T-helper 1 cell treated with Interleukin-12 subunit alpha and Interleukin-12 subunit beta and Interleukin-4 antibody, amounts not matched to agents 30 ng/mL and 1 ng/mL, for 36 hours (primary cell): Measurements from ENCODE around the gene PDIA3. TPM values are rescaled to one million over a fixed set of nuclear protein-coding genes. Genes with fewer than 3 reads are reported as not detected.
"Not testable (repeated sequence)": the region's sequence is repeated elsewhere in the genome, so short reads cannot be mapped to it uniquely, and the experiment has no call there.

Experiments used
- intact Hi-C: fragments of 100-400 bp; cut with micrococcal nuclease; formaldehyde crosslinking; loops from one replicate; pipeline ENCODE4 v1.15.1; 2024
- total RNA-seq: library from RNA; stranded (reverse); gene quantifications from 2 replicates; pipeline ENCODE4 v1.2.3, GENCODE V29; 2022

The PDIA3 gene
- total RNA-seq: 386 and 411 TPM in 2 replicates

DNA sequence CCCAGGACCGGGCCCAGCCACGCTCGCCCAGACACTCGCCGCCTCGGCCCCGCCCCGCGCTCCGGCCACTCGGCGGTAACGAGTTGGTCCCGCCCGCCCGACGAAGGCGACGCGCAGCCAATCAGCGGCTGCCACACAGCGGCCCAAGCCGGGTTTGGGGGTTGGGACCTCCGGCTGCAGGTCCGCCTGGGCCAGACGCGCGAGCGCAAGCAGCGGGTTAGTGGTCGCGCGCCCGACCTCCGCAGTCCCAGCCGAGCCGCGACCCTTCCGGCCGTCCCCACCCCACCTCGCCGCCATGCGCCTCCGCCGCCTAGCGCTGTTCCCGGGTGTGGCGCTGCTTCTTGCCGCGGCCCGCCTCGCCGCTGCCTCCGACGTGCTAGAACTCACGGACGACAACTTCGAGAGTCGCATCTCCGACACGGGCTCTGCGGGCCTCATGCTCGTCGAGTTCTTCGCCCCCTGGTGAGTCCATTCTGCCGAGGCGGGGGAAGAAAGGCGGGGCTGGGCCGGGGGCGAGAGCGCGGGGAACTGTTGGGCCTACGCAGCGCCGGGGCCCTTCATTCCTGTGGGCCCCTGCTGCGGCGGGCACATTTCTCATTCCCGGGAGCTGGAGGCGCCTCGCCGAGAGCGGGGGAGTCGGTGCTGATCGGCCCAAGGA is at the start of gene PDIA3:
Gene PDIA3, plus strand, starts transcription at position 194 of the 658 bp plus-strand sequence. Its CDS starts 102 bp downstream, at position 296.
- intact Hi-C loops: loop anchor here (1.0 to 10.0 kb wide), 10 partner anchors 31 to 1252 kb away; partner anchors contain the start of genes CCNDBP1, CTDSPL2, EIF3J and LCMT2

DNA sequence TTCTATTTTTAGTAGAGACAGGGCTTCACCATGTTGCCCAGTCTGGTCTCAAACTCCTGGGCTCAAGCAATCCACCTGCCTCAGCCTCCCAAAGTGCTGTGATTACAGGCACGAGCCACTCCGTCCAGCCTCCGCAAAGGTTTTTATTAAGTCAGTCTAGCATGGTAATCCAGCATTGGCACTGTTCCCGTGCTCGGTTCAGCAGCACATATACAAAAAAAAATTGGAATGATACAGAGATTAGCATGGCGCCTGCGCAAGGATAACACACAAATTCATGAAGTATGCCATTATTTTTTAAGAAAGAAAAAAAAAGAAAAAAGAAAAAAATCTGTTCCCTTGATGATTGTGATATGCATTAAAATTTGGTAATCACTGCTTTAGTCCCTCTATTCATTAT is 44.1 kb upstream of the PDIA3 start:
- intact Hi-C loops: no loop called here

DNA sequence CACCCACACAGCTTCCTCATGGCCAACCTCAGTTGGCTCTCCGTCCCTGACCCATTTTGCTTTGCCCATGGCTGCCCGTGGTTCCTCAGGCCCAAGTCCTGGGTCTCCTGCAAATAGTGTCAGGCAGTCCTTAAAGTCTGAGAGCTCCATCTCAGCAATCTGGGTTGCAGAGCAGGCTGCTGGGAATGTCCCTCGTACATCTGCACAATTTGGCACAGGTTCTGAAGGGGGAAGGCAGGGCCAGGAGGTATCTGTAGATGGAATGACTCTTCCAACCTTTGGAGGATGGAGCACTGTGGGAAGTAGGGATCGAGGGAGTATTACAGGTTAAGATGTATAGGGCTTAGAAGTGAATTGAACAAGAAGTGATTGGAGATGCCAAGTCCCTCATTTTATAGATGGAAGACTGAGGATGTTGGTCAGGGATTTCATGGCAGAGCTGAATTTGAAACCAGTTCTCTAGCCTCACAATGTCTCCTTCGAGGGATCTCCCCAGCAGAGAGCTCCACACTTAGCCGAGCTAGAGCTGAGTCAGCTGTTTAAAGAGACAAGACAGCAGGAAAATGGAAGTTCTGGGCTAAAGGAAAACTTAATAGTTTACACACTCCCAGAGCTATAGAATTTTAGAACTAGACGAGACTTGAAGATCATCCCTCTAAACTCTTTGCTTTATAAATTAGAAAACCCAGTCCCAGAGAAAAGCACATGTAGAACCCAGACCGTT is 43.4 kb upstream of the PDIA3 start:
- intact Hi-C loops: no loop called here

DNA sequence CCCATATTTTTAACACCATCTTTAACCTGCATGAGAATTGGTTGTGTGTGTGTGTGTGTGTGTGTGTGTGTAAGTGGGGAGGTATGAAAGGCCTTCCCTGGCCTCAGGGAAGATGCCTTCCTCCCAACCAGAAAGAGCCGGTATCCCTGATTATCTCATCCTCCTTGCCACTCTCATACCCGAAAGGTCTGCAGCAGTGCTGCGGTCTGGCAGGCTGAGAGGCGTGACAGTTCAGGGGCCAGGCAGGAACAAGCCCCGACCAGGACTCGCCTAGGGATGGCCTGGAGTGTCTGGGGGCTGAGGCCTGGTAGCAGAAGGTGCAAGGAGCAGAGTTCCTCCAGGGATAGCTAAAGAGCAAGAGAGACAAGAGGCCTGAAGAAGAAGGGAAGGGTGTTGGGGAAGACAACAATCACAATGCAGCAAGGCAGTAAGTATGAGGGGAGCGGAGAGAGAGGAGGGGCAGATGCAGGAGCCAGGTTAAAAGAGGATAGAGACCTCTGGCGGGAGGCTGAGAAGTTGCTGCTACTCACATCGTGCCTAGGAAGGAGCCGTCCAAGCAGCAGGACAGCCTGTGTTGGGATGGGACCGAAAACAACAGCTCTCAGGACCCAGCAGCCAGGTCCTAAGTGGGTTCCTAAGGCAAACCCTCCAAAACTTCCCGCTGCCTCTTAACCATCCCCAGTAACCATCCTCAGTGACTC is 35.7 kb upstream of the PDIA3 start:
- intact Hi-C loops: not testable (repeated sequence)

DNA sequence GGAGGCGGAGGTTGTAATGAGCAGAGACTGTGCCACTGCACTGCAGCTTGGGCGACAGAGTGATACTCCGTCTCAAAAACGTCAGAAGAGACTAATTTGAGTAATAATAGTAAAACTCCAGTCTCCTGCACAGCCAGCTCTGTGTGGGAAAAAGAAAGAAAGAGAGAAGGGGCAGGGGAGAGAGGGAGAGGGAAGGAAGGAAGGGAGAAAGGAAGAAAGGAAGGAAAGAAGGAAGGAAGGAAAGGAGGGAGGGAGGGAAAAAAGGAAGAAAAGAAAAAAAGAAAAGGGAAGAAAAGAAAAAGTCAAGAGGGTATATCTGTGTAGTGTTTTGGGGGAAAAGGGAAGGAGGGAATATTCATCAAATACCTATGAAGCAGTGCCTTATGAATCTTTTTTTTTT is 23.1 kb upstream of the PDIA3 start:
- intact Hi-C loops: no loop called here

DNA sequence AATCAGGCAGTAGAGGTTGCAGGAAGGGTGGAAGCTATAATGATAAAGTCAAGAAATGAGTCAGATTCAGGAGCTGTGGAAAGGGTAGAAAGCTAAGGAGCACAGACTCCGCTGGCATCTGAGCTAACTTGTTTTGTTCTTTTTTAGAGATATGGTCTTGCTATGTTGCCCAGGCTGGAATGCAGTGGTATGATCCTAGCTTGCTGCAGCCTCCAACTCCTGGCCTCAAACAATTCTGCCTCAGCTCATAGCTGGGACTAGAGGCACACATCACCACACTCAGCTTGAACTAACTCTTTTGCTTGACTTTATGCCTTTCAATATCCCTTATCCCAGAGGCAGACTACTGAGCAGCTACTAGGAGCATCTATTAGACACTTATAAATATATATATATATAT is 19.9 kb upstream of the PDIA3 start:
- intact Hi-C loops: not testable (repeated sequence)

DNA sequence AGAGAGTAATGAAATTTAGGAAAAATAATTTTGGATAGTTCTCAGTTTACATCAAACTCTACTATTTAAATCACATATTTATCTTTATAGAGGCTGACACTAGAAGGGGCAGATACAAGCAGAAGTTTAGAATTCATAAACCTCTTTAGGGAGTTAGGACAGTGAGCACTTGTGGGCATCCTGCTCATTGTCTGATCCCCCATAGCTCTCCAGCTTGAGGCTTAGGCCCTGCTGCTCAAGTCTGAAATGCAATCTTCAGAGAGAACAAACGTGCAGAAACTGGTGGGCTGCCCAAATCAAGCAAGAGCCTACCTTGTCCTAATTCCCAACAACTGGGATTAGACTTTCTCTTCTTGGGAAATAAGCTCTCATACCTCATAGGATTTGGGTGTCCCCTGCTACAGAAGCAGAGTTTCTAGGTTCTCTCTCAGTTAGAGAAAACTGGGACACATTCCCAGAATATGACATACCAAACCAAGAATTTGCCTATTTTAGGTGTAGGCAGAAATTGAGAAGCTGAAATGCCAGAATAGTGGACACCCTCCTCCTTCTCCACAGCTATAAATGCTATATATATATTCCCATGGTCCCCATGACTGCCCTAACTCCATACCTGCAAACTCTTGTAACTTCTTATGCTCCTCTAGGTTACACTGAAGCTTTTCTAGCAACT is 18.0 kb upstream of the PDIA3 start:
- intact Hi-C loops: not testable (repeated sequence)

DNA sequence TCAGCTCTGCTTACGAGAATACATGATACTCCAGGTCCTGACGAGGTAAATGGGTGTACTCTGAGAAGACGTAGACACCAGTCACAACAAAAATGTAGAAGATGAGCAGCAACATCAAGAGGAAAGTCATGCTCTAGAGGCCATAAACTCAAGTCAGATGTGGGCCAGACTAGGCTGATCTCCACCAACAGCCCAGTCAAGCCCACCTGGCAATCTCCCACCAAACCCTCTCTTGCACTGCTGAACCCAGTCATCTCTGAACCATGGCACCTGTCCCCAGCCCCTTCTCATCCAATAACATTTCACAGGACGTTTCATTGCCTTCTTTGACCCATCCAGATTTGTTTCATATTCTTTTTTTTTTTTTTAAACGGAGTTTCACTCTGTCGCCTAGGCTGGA is 10.8 kb upstream of the PDIA3 start:
- intact Hi-C loops: no loop called here

DNA sequence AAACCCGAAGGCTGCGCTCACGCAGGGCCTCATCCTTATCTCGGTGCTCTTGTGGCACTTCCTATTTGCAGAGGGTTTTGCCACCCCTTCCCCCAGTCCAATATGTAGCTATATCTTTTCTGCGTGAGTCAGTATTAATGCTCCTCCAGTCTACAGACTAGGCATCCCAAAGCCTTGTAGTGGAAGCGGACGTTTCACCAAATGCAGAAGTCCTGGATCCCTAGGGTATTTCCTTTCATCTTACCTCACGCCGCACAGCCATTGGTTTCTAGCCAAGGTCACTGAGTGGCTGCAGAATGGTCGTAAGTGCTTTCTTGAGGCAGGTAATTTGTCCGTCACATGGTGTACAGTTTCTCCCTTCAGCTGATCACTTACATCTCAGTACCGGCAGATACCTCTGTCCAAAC is 668 bp downstream of the PDIA3 start:
- intact Hi-C loops: loop anchor here (1.0 to 10.0 kb wide), 10 partner anchors 30 to 1252 kb away; partner anchors contain the start of genes CCNDBP1, CTDSPL2, EIF3J and LCMT2

DNA sequence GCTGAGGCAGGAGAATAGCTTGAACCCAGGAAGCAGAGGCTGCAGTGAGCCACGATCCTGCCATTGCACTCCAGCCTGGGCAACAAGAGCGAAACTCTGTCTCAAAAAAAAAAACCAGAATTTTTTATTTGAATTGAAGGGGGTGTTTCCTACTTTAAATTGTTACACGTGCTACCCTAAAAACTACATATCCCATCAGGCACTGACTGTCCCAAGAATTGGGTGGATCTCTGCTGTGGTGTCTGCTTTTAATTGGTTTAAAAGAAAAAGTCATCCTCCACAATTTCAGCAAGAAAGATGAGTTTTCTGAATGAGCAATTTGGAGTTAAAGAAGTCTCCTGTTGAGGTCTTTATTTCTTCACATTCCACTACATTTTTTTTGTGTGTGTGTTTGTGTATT is 2.1 kb downstream of the PDIA3 start:
- intact Hi-C loops: loop anchor here (5.0 to 10.0 kb wide), 8 partner anchors 306 to 1254 kb away; partner anchors contain the start of genes CCNDBP1, CTDSPL2, EIF3J and LCMT2

DNA sequence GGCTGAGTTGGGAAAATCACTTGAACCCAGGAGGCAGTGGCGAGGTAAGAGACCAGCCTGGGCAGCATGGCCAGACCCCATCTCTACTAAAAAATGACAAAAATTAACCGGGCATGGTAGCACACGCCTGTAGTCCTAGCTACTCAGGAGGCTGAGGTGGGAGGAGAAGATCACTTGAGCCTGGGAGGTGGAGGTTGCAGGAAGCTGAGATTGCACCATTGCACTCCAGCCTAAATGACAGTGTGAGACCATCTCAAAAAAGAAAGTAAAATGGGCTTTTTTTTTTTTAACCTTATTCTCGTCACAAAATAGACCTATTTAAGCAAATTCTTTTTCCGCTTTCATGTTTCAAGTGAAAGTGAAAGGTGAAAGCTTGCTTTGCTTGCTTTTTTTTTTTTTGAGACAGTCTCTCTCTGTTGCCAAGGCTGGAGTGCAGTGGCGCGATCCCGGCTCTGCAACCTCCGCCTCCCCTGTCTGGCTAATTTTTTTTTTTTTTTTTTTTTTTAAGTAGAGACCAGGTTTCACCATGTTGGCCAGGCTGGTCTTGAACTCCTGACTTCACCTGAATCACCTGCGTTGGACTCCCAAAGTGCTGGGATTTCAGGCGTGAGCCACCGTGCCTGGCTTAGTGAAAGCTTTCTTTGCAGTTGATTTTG is 3.6 kb downstream of the PDIA3 start:
- intact Hi-C loops: loop anchor here (1.0 to 10.0 kb wide), 13 partner anchors 19 to 1255 kb away; partner anchors contain the start of genes CCNDBP1, CTDSPL2, EIF3J and HYPK

DNA sequence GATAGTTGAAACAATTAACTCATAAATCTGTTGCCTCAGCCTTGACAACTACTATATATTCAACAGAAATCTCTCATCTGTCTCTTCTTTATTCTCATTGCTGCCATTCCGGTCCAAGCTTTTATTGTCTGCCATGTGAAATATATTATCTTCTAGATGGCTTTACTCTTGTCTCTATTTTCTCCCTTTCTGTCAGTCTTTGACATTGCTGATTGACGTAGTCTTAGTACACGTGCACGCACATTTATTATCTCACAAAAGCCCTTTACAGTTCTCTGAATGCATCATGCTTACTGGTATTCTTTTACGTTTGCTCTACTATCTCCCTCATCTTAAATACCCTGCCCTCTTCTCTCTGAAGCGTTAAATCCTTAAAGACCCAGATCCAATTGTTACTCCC is 5.6 kb downstream of the PDIA3 start:
- intact Hi-C loops: loop anchor here (2.0 kb wide), 1 partner anchor 49 kb away; the partner anchor contains the start of genes HYPK and SERINC4

DNA sequence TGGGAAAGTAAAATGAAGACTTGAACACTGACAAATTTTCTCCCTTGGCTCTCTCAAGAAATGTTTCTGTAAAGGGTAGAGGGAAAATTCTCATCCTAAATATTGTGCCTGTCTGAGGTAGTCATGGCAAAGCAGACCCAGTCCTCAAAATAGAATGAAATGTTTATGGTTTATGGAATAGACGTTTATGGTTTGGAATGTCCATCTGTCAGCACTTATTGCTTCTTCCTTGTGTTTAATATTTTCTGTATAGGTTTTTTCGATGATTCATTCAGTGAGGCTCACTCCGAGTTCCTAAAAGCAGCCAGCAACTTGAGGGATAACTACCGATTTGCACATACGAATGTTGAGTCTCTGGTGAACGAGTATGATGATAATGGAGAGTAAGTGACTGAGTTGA is 16.6 kb downstream of the PDIA3 start:
- intact Hi-C loops: no loop called here

DNA sequence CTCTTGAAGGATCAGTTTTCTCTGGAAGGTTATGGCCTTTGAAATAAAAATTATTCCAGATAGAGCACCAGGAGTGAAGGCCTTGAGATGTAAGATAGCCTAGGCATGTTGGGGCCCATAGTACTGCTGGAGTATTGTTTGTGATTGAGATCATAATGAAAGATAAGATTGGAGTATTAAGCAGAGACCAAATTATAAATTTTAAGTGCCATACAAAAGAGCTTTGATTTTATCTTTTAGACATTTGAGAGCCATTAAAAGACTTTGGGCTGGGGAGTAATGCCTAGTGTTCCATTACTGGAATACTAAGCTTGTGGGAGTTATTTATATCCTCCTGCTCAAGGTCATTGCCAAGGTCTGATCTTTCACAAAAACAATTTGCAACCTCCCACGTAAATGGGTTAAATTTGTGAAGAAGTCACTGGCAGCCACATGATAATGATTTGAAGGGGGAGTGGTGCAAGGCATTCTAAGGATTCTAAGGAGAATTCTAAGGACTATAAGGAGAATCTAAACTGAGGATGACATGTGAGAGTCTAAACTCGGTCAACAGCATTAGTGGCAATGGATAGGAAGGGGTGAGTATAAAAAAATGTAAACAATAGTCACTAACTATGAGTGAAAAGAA is 17.7 kb downstream of the PDIA3 start:
- intact Hi-C loops: no loop called here

DNA sequence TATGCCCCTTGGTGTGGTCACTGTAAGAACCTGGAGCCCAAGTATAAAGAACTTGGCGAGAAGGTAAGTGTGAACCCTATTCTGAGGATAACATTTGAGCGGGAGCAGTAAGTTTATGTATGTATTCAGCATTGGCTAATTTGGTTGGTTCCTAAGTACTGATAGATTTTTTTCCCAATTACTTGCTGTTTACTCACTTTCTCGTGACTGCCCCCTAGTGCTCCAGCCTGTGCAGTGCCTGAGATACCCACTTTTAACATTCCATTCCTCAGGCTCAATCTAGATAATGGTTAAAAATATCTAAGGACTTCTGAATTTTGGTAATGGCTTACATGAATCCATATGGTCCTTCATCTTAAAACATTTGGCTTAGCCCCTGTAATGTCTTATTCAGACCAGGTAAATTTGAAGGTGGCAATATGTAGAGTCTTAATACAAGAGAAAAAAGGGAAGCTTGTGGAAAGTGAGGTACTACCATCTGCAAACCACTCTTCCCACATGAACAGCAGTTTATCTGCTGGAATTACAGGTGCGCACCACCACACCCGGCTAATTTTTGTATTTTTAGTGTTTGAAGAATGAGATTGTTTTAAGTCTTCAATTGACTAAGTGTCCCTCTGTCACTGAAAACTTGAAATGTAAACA is 23.5 kb downstream of the PDIA3 start:
- intact Hi-C loops: loop anchor here (1.0 kb wide), 2 partner anchors 8 to 19 kb away; no protein-coding TSS in a partner anchor

DNA sequence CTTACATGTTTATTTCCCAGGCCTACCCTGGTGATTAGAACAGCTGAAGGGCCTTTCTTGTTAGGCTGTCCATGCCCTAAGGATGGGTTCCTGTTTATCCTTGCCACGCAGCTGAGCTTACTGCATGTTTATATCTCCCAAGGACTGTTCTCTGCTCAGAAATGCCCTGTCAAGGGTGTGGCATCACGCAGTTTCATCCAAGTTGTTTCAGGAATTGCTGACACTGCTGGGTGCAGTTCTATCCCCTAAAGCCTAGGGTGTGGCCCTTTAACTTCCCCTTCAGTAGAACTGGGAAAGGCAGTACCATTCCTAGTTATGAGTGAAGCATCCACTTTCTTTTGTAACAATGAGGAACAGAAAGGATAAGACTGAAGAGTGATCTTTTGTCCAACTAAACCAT is 25.6 kb downstream of the PDIA3 start:
- intact Hi-C loops: no loop called here

DNA sequence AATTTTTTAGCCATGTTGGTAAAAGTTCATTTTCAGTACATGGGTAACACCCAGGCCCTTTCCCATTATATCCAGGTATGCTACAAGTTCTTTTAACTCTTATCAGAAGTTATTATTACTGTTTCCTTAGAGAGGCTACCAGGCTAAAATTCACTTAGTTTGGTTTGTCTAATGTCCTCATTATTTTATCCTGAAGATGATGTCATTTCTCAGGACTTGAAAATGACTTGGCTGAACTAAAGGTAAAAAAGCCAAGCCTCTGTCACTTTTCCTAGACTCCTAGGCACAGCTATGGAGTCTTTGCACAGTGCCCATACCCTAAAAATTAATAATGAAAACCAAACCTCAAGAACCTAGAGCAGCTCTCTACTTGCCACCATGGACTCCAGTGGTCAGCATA is 26.4 kb downstream of the PDIA3 start:
- intact Hi-C loops: no loop called here

DNA sequence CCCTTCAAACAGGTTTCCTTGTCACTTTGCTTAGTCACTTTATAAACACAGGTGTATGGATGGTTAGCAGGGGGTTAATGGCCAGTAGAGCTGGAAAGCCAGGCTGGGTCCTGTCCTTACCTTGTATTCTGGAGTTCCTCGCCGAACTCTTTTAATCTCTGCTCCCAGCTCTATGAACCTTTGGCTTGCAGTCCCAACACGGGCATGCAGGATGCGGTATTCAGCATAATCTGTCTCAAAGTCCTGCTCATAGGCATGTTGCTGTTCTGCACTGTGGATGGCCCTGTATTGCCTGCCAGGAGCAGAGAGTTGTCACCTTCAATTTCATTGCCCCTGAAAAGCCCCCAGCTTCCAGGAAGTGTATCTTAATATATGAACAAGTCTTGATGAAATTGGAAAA is 27.8 kb downstream of the PDIA3 start:
- intact Hi-C loops: no loop called here

DNA sequence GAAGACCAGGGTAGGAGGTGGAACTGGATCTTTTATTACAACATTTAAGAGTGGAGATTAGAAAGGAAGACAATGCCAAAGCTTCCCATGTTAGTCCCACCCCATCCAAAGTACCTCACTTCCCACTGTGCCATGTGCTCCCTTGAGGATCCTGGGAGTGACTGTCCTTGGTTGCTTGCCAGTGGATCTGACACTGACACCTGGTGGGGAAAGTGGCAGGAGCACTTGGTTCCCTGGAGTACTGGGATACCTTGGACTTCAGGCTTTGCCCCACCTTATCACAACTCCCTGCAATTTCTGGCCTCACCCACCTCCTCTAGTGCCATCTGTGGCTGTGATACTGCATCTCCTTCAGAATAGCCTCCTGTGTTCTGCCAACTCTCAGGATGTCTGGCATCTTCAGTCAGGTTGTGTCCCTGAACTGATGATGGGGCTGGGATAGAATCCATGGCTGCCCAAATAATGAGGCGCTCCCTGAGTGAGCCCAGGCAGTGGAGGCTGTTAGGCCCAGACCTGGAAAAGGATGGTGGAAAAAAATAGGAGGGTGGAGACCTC is 29.2 kb downstream of the PDIA3 start:
- intact Hi-C loops: no loop called here
